Liver (tissue), 9 donors: ENCODE results near the gene RPTOR. TPM values are rescaled to one million over a fixed set of nuclear protein-coding genes. Genes with fewer than 3 reads are reported as not detected.

Experiments
- DNase-seq: peaks from one replicate; pipeline ENCODE4 v3.0.0-alpha.2; 2017; ENCODE audit warnings: low spot score
- H3K27ac ChIP-seq, 2 donors: one replicate each; pipeline ENCODE4 v1.7.0; 2013; ENCODE audit warnings: inconsistent platforms in 2 of 2, low read length in 2 of 2, control low read depth in 1 of 2, low read depth in 1 of 2, mild to moderate bottlenecking in 1 of 2
- H3K27me3 ChIP-seq, 4 donors: one replicate each; pipeline versions ENCODE4 v1.6.1 to v1.7.0; 2013; ENCODE audit warnings: low read length in 3 of 4, inconsistent platforms in 1 of 4, mild to moderate bottlenecking in 1 of 4, moderate library complexity in 1 of 4; ENCODE audit not compliant: control insufficient read depth in 4 of 4, insufficient read depth in 4 of 4
- H3K36me3 ChIP-seq, 4 donors: one replicate each; pipeline versions ENCODE4 v1.6.1 to v1.7.0; 2013; ENCODE audit warnings: low read length in 3 of 4, mild to moderate bottlenecking in 3 of 4, low read depth in 1 of 4, moderate library complexity in 1 of 4; ENCODE audit not compliant: control insufficient read depth in 4 of 4, insufficient read depth in 3 of 4
- H3K4me1 ChIP-seq, 4 donors: one replicate each; pipeline versions ENCODE4 v1.6.1 to v1.7.0; 2013; ENCODE audit warnings: low read length in 3 of 4, mild to moderate bottlenecking in 3 of 4, moderate library complexity in 1 of 4; ENCODE audit not compliant: control insufficient read depth in 4 of 4, insufficient read depth in 4 of 4
- H3K4me3 ChIP-seq, 3 donors: one replicate each; pipeline versions ENCODE4 v1.6.1 to v1.7.0; 2013; ENCODE audit warnings: low read length in 3 of 3, control low read depth in 1 of 3, low read depth in 1 of 3, mild to moderate bottlenecking in 1 of 3
- H3K9ac ChIP-seq, 2 donors: one replicate each; pipeline ENCODE4 v1.7.0; 2013; ENCODE audit warnings: low read length in 2 of 2, mild to moderate bottlenecking in 2 of 2, moderate library complexity in 2 of 2, control low read depth in 1 of 2, low read depth in 1 of 2
- H3K9me3 ChIP-seq, 4 donors: one replicate each; pipeline versions ENCODE4 v1.6.1 to v1.7.0; 2013; ENCODE audit warnings: low read length in 3 of 4; ENCODE audit not compliant: control insufficient read depth in 4 of 4
- CTCF ChIP-seq: fragments of 150-350 bp; IDR thresholded peaks from 2 replicates; pipeline ENCODE4 v1.5.1; 2017; ENCODE audit warnings: improper control_type of control experiment, low read depth, low read length; ENCODE audit not compliant: missing input control
- EGR1 ChIP-seq, 2 donors: IDR thresholded peaks; 2 replicates each; pipeline ENCODE4 v1.6.1; 2016 to 2018; ENCODE audit warnings: antibody characterized with exemption in 2 of 2, low read depth in 2 of 2
- FOXA2 ChIP-seq: IDR thresholded peaks from 2 replicates; pipeline ENCODE4 v1.6.1; 2016; ENCODE audit warnings: antibody characterized with exemption
- GABPA ChIP-seq, 2 donors: IDR thresholded peaks in 1 of 2; conservative IDR thresholded peaks in 1 of 2; 2 replicates each; pipeline ENCODE4 v1.6.1; 2016; ENCODE audit warnings: antibody characterized with exemption in 2 of 2, mild to moderate bottlenecking in 1 of 2, moderate library complexity in 1 of 2
- HNF4A ChIP-seq, 2 donors: conservative IDR thresholded peaks; 2 replicates each; pipeline ENCODE4 v1.6.1; 2016; ENCODE audit warnings: antibody characterized with exemption in 2 of 2, mild to moderate bottlenecking in 2 of 2
- HNF4G ChIP-seq: IDR thresholded peaks from 2 replicates; pipeline ENCODE4 v1.6.1; 2016; ENCODE audit warnings: antibody characterized with exemption
- JUND ChIP-seq, 2 donors: IDR thresholded peaks; 2 replicates each; pipeline ENCODE4 v1.6.1; 2016; ENCODE audit warnings: antibody characterized with exemption in 2 of 2
- MAX ChIP-seq: IDR thresholded peaks from 2 replicates; pipeline ENCODE4 v1.6.1; 2016; ENCODE audit warnings: antibody characterized with exemption
- NR2F2 ChIP-seq: IDR thresholded peaks from 2 replicates; pipeline ENCODE4 v1.6.1; 2016; ENCODE audit warnings: antibody characterized with exemption
- RAD21 ChIP-seq, 2 donors: IDR thresholded peaks; 2 replicates each; pipeline ENCODE4 v1.6.1; 2016; ENCODE audit warnings: antibody characterized with exemption in 2 of 2, mild to moderate bottlenecking in 2 of 2
- RXRA ChIP-seq, 2 donors: IDR thresholded peaks; 2 replicates each; pipeline ENCODE4 v1.6.1; 2017 to 2018; ENCODE audit warnings: antibody characterized with exemption in 2 of 2, mild to moderate bottlenecking in 1 of 2
- SP1 ChIP-seq: IDR thresholded peaks from 2 replicates; pipeline ENCODE4 v1.6.1; 2018; ENCODE audit warnings: antibody characterized with exemption, mild to moderate bottlenecking
- TAF1 ChIP-seq: conservative IDR thresholded peaks from 2 replicates; pipeline ENCODE4 v1.6.1; 2016; ENCODE audit warnings: antibody characterized with exemption, mild to moderate bottlenecking
- YY1 ChIP-seq: IDR thresholded peaks from 2 replicates; pipeline ENCODE4 v1.6.1; 2016; ENCODE audit warnings: antibody characterized with exemption, mild to moderate bottlenecking
- ZBTB33 ChIP-seq: IDR thresholded peaks from 2 replicates; pipeline ENCODE4 v1.6.1; 2016; ENCODE audit warnings: antibody characterized with exemption
- WGBS: extraction: QIAGEN DNeasy Blood & Tissue Kit; methylation state at CpG from one replicate; pipeline ENCODE4 v1.1.7; 2013; 5-methylcytosine and 5-hydroxymethylcytosine counted together
- polyA plus RNA-seq, 2 donors: library from polyadenylated mRNA; stranded (reverse) in 1 of 2; unstranded in 1 of 2; fragments of 200-250 nt in 1 of 2; fragments of >200 nt in 1 of 2; fragmentation: Nextera tagmentation in 1 of 2; extraction: Ambion mirVana in 1 of 2; gene quantifications; one replicate each; pipeline versions ENCODE4 v1.2.1 to v1.2.3, GENCODE V29; 2013 to 2015
- total RNA-seq, 2 donors: library from RNA; depleted of rRNA; stranded (reverse); fragments of >200 nt; gene quantifications; one replicate each; pipeline ENCODE4 v1.2.3, GENCODE V29; 2014
- TF ChIP-seq, protein P1 (sequence below): IDR thresholded peaks from 2 replicates; pipeline ENCODE4 v1.6.1; 2016; ENCODE audit warnings: antibody characterized with exemption
- TF ChIP-seq, protein P2 (sequence below): IDR thresholded peaks from 2 replicates; pipeline ENCODE4 v1.6.1; 2016; ENCODE audit warnings: antibody characterized with exemption, mild to moderate bottlenecking
- donor health status: healthy.
- donor health status: healthy.
- donor health status: healthy.
- donor health status: healthy.
- donor health status: healthy.

The RPTOR gene
- total and polyA plus RNA-seq, 4 donors, result 4.8 to 25.4 (median 11.6) TPM

DNA sequence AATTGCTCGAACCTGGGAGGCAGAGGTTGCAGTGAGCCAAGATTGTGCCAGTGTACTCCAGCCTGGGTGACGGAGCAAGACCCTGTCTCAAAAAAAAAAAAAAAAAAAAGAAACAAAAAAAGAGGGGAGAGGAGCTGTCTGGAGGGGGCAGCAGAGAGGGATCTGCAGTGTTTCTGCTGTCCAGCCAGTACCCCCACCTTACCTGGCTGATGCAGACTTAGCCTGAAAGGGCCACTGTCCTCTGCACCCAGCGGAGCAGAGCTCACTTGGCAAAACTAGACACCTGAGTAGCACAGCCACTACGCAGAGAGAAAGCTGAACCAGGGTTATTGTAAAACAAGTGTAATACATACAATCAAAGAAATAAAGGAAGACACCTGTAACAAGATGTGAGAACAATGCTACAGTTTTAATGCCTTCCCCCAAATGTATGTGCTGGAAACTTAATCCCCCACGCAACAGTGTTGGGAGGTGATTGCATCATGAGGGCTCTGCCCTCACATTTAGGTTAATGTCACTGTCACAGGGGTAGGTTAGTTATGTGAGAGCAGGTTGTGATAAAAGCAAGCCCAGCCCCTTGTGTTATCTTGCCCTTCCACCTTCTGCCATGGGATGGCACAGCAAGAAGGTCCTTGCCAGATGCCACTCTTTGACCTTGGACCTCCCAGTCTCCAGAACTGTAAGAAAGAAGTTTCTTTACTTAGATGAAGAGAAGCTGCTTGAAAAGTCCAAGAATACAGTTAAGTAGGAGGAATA, 211.2 kb downstream of the RPTOR start:
- TF ChIP-seq NR2F2 (no peak), GABPA (IDR thresholded peaks at IDR 0.05 in 1 of 2, conservative IDR thresholded peaks at IDR 0.05 in 1 of 2) (no peak), CTCF (no peak), YY1 (no peak), MAX (no peak), TAF1 (no peak), FOXA2 (no peak)
- no peaks in the 10 kb centered on the region for H3K4me1 ChIP-seq
- no peaks in the 10 kb centered on the region for H3K27me3 ChIP-seq
- no peak overlapping the region for H3K27ac ChIP-seq
- H3K9ac ChIP-seq, result no peak overlapping the region
- H3K36me3 ChIP-seq, result peaks cover 3 to 17% (median 7%) of the 10 kb centered on the region in 4 donors
- DNase-seq, result no peak
- WGBS, result 97% methylated on average over 5 of the region's 5 CpGs
- no peak overlapping the region for H3K4me3 ChIP-seq
- H3K9me3 ChIP-seq, result no peaks in the 10 kb centered on the region

GRCh38 chr17:80758481-80759376, 214.1 kb downstream of the RPTOR start:
- no peaks in the 10 kb centered on the region for H3K4me1 ChIP-seq
- WGBS, result 89% methylated on average over 18 of the region's 18 CpGs
- no peak overlapping the region for H3K27ac ChIP-seq
- H3K27me3 ChIP-seq, result no peaks in the 10 kb centered on the region
- DNase-seq, result no peak
- H3K36me3 ChIP-seq, result peaks cover 3 to 17% (median 7%) of the 10 kb centered on the region in 4 donors
- no peaks in the 10 kb centered on the region for H3K9me3 ChIP-seq
- no peak overlapping the region for H3K4me3 ChIP-seq
- H3K9ac ChIP-seq, result no peak overlapping the region
- TF ChIP-seq CTCF (no peak), TAF1 (no peak), FOXA2 (no peak), HNF4A (conservative IDR thresholded peaks at IDR 0.05) (no peak), EGR1 (IDR thresholded peaks at IDR 0.05; ENCODE audit: low read depth in 2 of 2) (no peak), RAD21 (IDR thresholded peaks at IDR 0.05) (no peak), ZBTB33 (no peak), HNF4G (no peak), SP1 (no peak), JUND (IDR thresholded peaks at IDR 0.05) (no peak), GABPA (IDR thresholded peaks at IDR 0.05 in 1 of 2, conservative IDR thresholded peaks at IDR 0.05 in 1 of 2) (no peak), YY1 (no peak), NR2F2 (no peak), RXRA (IDR thresholded peaks at IDR 0.05) (no peak)
- TF ChIP-seq, protein P1, sequence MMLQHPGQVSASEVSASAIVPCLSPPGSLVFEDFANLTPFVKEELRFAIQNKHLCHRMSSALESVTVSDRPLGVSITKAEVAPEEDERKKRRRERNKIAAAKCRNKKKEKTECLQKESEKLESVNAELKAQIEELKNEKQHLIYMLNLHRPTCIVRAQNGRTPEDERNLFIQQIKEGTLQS, result no peak
- TF ChIP-seq, protein P2, sequence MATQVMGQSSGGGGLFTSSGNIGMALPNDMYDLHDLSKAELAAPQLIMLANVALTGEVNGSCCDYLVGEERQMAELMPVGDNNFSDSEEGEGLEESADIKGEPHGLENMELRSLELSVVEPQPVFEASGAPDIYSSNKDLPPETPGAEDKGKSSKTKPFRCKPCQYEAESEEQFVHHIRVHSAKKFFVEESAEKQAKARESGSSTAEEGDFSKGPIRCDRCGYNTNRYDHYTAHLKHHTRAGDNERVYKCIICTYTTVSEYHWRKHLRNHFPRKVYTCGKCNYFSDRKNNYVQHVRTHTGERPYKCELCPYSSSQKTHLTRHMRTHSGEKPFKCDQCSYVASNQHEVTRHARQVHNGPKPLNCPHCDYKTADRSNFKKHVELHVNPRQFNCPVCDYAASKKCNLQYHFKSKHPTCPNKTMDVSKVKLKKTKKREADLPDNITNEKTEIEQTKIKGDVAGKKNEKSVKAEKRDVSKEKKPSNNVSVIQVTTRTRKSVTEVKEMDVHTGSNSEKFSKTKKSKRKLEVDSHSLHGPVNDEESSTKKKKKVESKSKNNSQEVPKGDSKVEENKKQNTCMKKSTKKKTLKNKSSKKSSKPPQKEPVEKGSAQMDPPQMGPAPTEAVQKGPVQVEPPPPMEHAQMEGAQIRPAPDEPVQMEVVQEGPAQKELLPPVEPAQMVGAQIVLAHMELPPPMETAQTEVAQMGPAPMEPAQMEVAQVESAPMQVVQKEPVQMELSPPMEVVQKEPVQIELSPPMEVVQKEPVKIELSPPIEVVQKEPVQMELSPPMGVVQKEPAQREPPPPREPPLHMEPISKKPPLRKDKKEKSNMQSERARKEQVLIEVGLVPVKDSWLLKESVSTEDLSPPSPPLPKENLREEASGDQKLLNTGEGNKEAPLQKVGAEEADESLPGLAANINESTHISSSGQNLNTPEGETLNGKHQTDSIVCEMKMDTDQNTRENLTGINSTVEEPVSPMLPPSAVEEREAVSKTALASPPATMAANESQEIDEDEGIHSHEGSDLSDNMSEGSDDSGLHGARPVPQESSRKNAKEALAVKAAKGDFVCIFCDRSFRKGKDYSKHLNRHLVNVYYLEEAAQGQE, result no peak
